22Rv1 (cell line): Measurements from ENCODE around the gene FLCN.
"Not testable (repeated sequence)": the region's sequence is repeated elsewhere in the genome, so short reads cannot be mapped to it uniquely, and the experiment has no call there.

ENCODE experiments used
- CTCF ChIP-seq: fragments of 450-650 bp; IDR thresholded peaks from 2 replicates; pipeline ENCODE4 v1.5.1; 2017; ENCODE audit warnings: mild to moderate bottlenecking
- ZFX ChIP-seq: fragments of 450-650 bp; IDR thresholded peaks from 2 replicates; pipeline ENCODE4 v1.6.1; 2017; ENCODE audit warnings: antibody characterized with exemption, borderline replicate concordance

DNA sequence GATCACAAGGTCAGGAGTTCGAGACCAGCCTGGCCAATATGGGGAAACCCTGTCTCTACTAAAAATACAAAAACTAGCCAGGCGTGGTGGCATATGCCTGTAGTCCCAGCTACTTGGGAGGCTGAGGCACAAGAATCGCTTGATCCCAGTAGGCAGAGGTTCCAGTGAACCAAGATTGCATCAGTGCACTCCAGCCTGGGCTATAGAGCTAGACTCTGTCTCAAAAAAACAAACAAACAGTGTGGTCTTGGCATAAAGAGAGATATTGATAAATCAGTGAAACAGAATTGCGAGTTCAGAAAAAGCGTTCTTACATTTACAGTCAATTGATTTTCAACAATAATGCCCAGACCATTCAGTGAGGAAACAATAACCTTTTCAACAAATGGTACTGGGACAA lies 41.5 kb downstream of the FLCN start:
- TF ChIP-seq CTCF, ZFX: not testable (repeated sequence)
